Measurements from ENCODE around the gene SLC4A5.

GRCh38 chr2:74233648-74234047 lies 109.6 kb downstream of the SLC4A5 start:
- no peak for TF ChIP-seq MAX (CRISPR knock-in tag; IDR thresholded peaks at IDR 0.05)
- TF ChIP-seq CTCF (IDR thresholded peaks at IDR 0.05) = no peak
- no peak for TF ChIP-seq GTF2I (CRISPR knock-in tag; conservative IDR thresholded peaks at IDR 0.05)
- no peak for TF ChIP-seq ARID4B (CRISPR knock-in tag; IDR thresholded peaks at IDR 0.05; ENCODE audit: borderline replicate concordance)
- TF ChIP-seq TEAD1 (CRISPR knock-in tag; IDR thresholded peaks at IDR 0.05) = no peak
- no peak for TF ChIP-seq JUN (CRISPR knock-in tag; IDR thresholded peaks at IDR 0.05)
- no peak for TF ChIP-seq ZNF425 (CRISPR knock-in tag; conservative IDR thresholded peaks at IDR 0.05)
- TF ChIP-seq ZNF121 (CRISPR knock-in tag; IDR thresholded peaks at IDR 0.05) = no peak
